H9 (cell line): Measurements from ENCODE around the gene TTC28. TPM values are rescaled to one million over a fixed set of nuclear protein-coding genes. Genes with fewer than 3 reads are reported as not detected.

Experiments used
- DNase-seq: peaks from one replicate; pipeline ENCODE4 v3.0.0-alpha.2; 2017
- H2AFZ ChIP-seq: one replicate; pipeline ENCODE4 v1.6.1; 2013; ENCODE audit warnings: mild to moderate bottlenecking, low read length, control low read depth, moderate library complexity
- H2AK5ac ChIP-seq: 2 replicates; pipeline ENCODE4 v1.6.1; 2013; ENCODE audit warnings: low read length, control low read depth, mixed read lengths; ENCODE audit not compliant: insufficient read length
- H2BK120ac ChIP-seq: one replicate; pipeline ENCODE4 v1.6.1; 2013; ENCODE audit warnings: low read depth, mild to moderate bottlenecking, low read length, control low read depth, inconsistent platforms; ENCODE audit not compliant: poor library complexity, severe bottlenecking
- H2BK12ac ChIP-seq: 2 replicates; pipeline ENCODE4 v1.6.1; 2013; ENCODE audit warnings: low read length, control low read depth, mixed read lengths, low read depth; ENCODE audit not compliant: insufficient read length
- H2BK15ac ChIP-seq: 2 replicates; pipeline ENCODE4 v1.6.1; 2013; ENCODE audit warnings: low read depth, low read length, control low read depth
- H2BK20ac ChIP-seq: one replicate; pipeline ENCODE4 v1.6.1; 2013; ENCODE audit warnings: low read depth, mild to moderate bottlenecking, low read length, control low read depth, inconsistent platforms; ENCODE audit not compliant: poor library complexity, severe bottlenecking
- H2BK5ac ChIP-seq: 2 replicates; pipeline ENCODE4 v1.6.1; 2013; ENCODE audit warnings: low read length, control low read depth, mixed read lengths; ENCODE audit not compliant: insufficient read length
- H3K14ac ChIP-seq: 2 replicates; pipeline ENCODE4 v1.6.1; 2013; ENCODE audit warnings: low read length, control low read depth; ENCODE audit not compliant: insufficient read depth
- H3K18ac ChIP-seq: 2 replicates; pipeline ENCODE4 v1.6.1; 2013; ENCODE audit warnings: low read depth, mild to moderate bottlenecking, mixed read lengths, low read length, control low read depth; ENCODE audit not compliant: insufficient read length
- H3K23ac ChIP-seq: 2 replicates; pipeline ENCODE4 v1.6.1; 2013; ENCODE audit warnings: low read length, control low read depth, mixed read lengths, low read depth; ENCODE audit not compliant: insufficient read length
- H3K23me2 ChIP-seq: 2 replicates; pipeline ENCODE4 v1.6.1; 2013; ENCODE audit warnings: low read depth, mild to moderate bottlenecking, mixed read lengths, low read length, control low read depth; ENCODE audit not compliant: insufficient read length, poor library complexity, severe bottlenecking
- H3K27ac ChIP-seq: 2 replicates; pipeline ENCODE4 v1.5.1; 2013; ENCODE audit warnings: low read length, control low read depth, mixed read lengths, low read depth; ENCODE audit not compliant: insufficient read length
- H3K27me3 ChIP-seq: 2 replicates; pipeline ENCODE4 v1.6.1; 2013; ENCODE audit warnings: low read length, control low read depth, inconsistent platforms; ENCODE audit not compliant: insufficient read depth
- H3K4ac ChIP-seq: 2 replicates; pipeline ENCODE4 v1.6.1; 2013; ENCODE audit warnings: low read depth, mild to moderate bottlenecking, control low read depth, inconsistent platforms, low read length, moderate library complexity
- H3K4me1 ChIP-seq: 2 replicates; pipeline ENCODE4 v1.6.1; 2013; ENCODE audit warnings: low read length, control low read depth, inconsistent platforms; ENCODE audit not compliant: insufficient read depth
- H3K4me2 ChIP-seq: 2 replicates; pipeline ENCODE4 v1.6.1; 2013; ENCODE audit warnings: low read length, control low read depth, mixed read lengths; ENCODE audit not compliant: insufficient read length, insufficient read depth
- H3K56ac ChIP-seq: 2 replicates; pipeline ENCODE4 v1.6.1; 2013; ENCODE audit warnings: low read depth, mild to moderate bottlenecking, mixed read lengths, low read length, control low read depth; ENCODE audit not compliant: insufficient read length
- H3K79me1 ChIP-seq: 2 replicates; pipeline ENCODE4 v1.6.1; 2013; ENCODE audit warnings: low read depth, mild to moderate bottlenecking, moderate library complexity, low read length, control low read depth, inconsistent platforms; ENCODE audit not compliant: insufficient read depth, poor library complexity, severe bottlenecking
- H3K79me2 ChIP-seq: 2 replicates; pipeline ENCODE4 v1.6.1; 2013; ENCODE audit warnings: low read length, control low read depth, inconsistent platforms; ENCODE audit not compliant: insufficient read depth
- H3K9ac ChIP-seq: 2 replicates; pipeline ENCODE4 v1.6.1; 2013; ENCODE audit warnings: low read length, control low read depth, mixed read lengths; ENCODE audit not compliant: insufficient read length; ENCODE audit errors: extremely low read depth
- H3K9me3 ChIP-seq: one replicate; pipeline ENCODE4 v1.6.1; 2013; ENCODE audit warnings: low read depth, low read length, inconsistent platforms; ENCODE audit not compliant: control insufficient read depth
- H3T11ph ChIP-seq: one replicate; pipeline ENCODE4 v1.6.1; 2013; ENCODE audit warnings: mild to moderate bottlenecking, low read length, control low read depth, inconsistent platforms
- H4K20me1 ChIP-seq: one replicate; pipeline ENCODE4 v1.6.1; 2013; ENCODE audit not compliant: control insufficient read depth, insufficient read length, insufficient read depth
- H4K5ac ChIP-seq: 2 replicates; pipeline ENCODE4 v1.6.1; 2013; ENCODE audit warnings: low read depth, mild to moderate bottlenecking, mixed read lengths, low read length, control low read depth; ENCODE audit not compliant: insufficient read length
- H4K8ac ChIP-seq: replicated peaks from 2 replicates; pipeline ENCODE4 v1.6.1; 2013; ENCODE audit warnings: low read length, control low read depth, mixed read lengths, low read depth; ENCODE audit not compliant: insufficient read length
- H4K91ac ChIP-seq: 2 replicates; pipeline ENCODE4 v1.6.1; 2013; ENCODE audit warnings: low read depth, mild to moderate bottlenecking, moderate library complexity, mixed read lengths, low read length, control low read depth; ENCODE audit not compliant: insufficient read length
- H3K27ac Mint-ChIP-seq, 3 experiments: 2 replicates in 2 of 3; 3 replicates in 1 of 3; pipeline ENCODE4 v1.8.0; 2020 to 2021; ENCODE audit warnings: mixed read lengths in 3 of 3, mild to moderate bottlenecking in 1 of 3, moderate library complexity in 1 of 3
- H3K27me3 Mint-ChIP-seq: 2 replicates; pipeline ENCODE4 v1.8.0; 2021; ENCODE audit warnings: low read depth, mild to moderate bottlenecking, moderate library complexity, mixed read lengths
- H3K36me3 Mint-ChIP-seq, 3 experiments: 2 replicates in 2 of 3; 3 replicates in 1 of 3; pipeline ENCODE4 v1.8.0; 2020 to 2021; ENCODE audit warnings: low read depth in 3 of 3, mixed read lengths in 3 of 3; ENCODE audit not compliant: insufficient read depth in 1 of 3
- H3K4me1 Mint-ChIP-seq, 2 experiments: 2 replicates each; pipeline ENCODE4 v1.8.0; 2020; ENCODE audit warnings: mixed read lengths in 2 of 2
- H3K4me3 Mint-ChIP-seq, 2 experiments: 2 replicates in 1 of 2; 3 replicates in 1 of 2; pipeline ENCODE4 v1.8.0; 2020 to 2021; ENCODE audit warnings: mild to moderate bottlenecking in 2 of 2, mixed read lengths in 2 of 2, moderate library complexity in 1 of 2
- H3K9me3 Mint-ChIP-seq, 2 experiments: 2 replicates in 1 of 2; 3 replicates in 1 of 2; pipeline ENCODE4 v1.8.0; 2020; ENCODE audit warnings: mild to moderate bottlenecking in 2 of 2, mixed read lengths in 2 of 2, moderate library complexity in 1 of 2
- CTCF ChIP-seq: fragments of 200-600 bp; sonication (generic); conservative IDR thresholded peaks from 3 replicates; pipeline ENCODE4 v1.8.0; 2021; ENCODE audit warnings: antibody characterized with exemption, mild to moderate bottlenecking
- WGBS: extraction: QIAGEN DNeasy Blood & Tissue Kit; methylation state at CpG from one replicate; pipeline ENCODE4 v1.1.7; 2013; ENCODE audit warnings: missing lambda C conversion rate, low lambda C conversion rate, mixed read lengths; ENCODE audit not compliant: insufficient read length; ENCODE audit errors: extremely low coverage; 5-methylcytosine and 5-hydroxymethylcytosine counted together
- total RNA-seq: library from RNA; stranded (reverse); gene quantifications from 2 replicates; pipeline ENCODE4 v1.2.1, GENCODE V29; 2021

The TTC28 gene
- total RNA-seq, 1 experiment from 2014 or later: 13.6 TPM

DNA sequence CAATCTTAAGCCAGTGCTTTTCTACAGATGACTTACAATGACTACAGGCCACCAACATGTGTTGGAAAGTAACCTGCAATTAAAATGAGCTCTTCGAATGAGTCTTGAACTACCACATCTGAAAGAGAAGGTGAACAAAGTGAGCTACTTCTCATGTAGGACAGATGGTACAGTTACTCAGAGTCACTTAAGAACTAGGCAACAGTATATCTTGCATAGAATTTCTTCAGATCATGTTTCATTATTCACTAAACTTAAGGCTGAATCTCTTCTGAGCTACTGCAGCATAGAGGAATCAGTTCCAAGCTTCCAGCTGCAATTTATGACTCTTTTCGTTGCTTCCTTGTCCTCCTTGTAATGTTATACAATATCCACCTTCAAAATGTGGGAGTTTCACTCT lies 270.9 kb downstream of the TTC28 start:
- H4K91ac ChIP-seq: no peak overlapping the region
- H2AFZ ChIP-seq: no peak overlapping the region
- no peak overlapping the region for H3K23ac ChIP-seq
- WGBS: no CpG with 5 or more reads among the region's 2 CpGs
- H3K27ac Mint-ChIP-seq: no peak overlapping the region
- H4K5ac ChIP-seq: no peak overlapping the region
- H2BK12ac ChIP-seq: no peak overlapping the region
- DNase-seq: no peak
- no peak overlapping the region for H3K56ac ChIP-seq
- H3K79me2 ChIP-seq: no peaks in the 10 kb centered on the region
- no peak overlapping the region for H3K4ac ChIP-seq
- no peak overlapping the region for H3K18ac ChIP-seq
- no peaks in the 10 kb centered on the region for H3K23me2 ChIP-seq
- H3K36me3 Mint-ChIP-seq: peaks cover 0 to 11% (median 3%) of the 10 kb centered on the region in 3 experiments; a peak in 4 of 7 replicates
- H3K14ac ChIP-seq: no peak overlapping the region
- no peak overlapping the region for H2BK5ac ChIP-seq
- H3K27ac ChIP-seq: no peak overlapping the region
- no peak overlapping the region for H2AK5ac ChIP-seq
- no peak overlapping the region for H3T11ph ChIP-seq
- H3K4me2 ChIP-seq: no peak overlapping the region
- peaks cover 8% of the 10 kb centered on the region for H3K9me3 ChIP-seq
- no peak overlapping the region for H3K9ac ChIP-seq
- no peaks in the 10 kb centered on the region for H3K27me3 Mint-ChIP-seq
- H3K4me1 ChIP-seq: no peaks in the 10 kb centered on the region
- no peak for TF ChIP-seq CTCF
- no peak overlapping the region for H3K4me3 Mint-ChIP-seq
- no peak overlapping the region for H2BK120ac ChIP-seq
- H2BK15ac ChIP-seq: no peak overlapping the region
- H4K8ac ChIP-seq: no peak overlapping the region
- no peaks in the 10 kb centered on the region for H4K20me1 ChIP-seq
- H3K9me3 Mint-ChIP-seq: peaks cover 3 to 5% of the 10 kb centered on the region in 2 experiments; a peak in 3 of 5 replicates
- H2BK20ac ChIP-seq: no peak overlapping the region
- H3K27me3 ChIP-seq: no peaks in the 10 kb centered on the region
- H3K79me1 ChIP-seq: no peaks in the 10 kb centered on the region
- H3K4me1 Mint-ChIP-seq: peaks cover 8% of the 10 kb centered on the region in 2 experiments
